Prostate gland (tissue), 2 donors: Measurements from ENCODE around the gene GABBR2.

Experiments
- POLR2A ChIP-seq: fragments of 450-650 bp; IDR thresholded peaks from one replicate; pipeline ENCODE4 v1.6.1; 2016; ENCODE audit warnings: antibody characterized with exemption, mild to moderate bottlenecking
- POLR2AphosphoS5 ChIP-seq: sonication (generic); formaldehyde crosslinking; IDR thresholded peaks from one replicate; pipeline ENCODE4 v1.6.1; 2017; ENCODE audit warnings: antibody characterized with exemption
- TF ChIP-seq, protein P1 (sequence below), 4 experiments: fragments of 200-600 bp in 2 of 4; fragments of 450-650 bp in 2 of 4; sonication (generic) in 2 of 4; IDR thresholded peaks; 1 replicate in 3 of 4; 2 replicates in 1 of 4; pipeline ENCODE4 v1.5.1; 2016 to 2019; ENCODE audit warnings: antibody characterized with exemption in 4 of 4, mild to moderate bottlenecking in 2 of 4, moderate library complexity in 2 of 4

DNA sequence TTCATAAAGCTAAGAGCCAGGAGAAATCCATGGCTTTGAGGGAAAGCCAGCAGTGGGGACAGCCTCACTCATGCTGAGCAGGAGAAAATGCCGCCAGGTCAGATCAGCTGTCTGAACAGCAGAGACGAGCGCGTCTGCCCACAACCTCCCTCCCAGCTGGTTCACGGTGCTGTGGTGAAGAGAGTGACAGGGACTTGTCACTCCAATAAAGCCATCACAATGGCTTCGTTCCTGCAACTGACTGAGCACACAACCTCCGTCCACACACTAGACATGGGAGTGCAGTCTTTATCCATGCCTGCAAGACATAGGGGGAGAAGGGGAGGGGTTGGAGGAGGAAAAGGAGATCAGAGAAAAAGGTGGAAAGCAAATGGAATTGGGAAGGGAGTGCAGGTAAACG lies 206.9 kb downstream of the GABBR2 start:
- TF ChIP-seq, protein P1, sequence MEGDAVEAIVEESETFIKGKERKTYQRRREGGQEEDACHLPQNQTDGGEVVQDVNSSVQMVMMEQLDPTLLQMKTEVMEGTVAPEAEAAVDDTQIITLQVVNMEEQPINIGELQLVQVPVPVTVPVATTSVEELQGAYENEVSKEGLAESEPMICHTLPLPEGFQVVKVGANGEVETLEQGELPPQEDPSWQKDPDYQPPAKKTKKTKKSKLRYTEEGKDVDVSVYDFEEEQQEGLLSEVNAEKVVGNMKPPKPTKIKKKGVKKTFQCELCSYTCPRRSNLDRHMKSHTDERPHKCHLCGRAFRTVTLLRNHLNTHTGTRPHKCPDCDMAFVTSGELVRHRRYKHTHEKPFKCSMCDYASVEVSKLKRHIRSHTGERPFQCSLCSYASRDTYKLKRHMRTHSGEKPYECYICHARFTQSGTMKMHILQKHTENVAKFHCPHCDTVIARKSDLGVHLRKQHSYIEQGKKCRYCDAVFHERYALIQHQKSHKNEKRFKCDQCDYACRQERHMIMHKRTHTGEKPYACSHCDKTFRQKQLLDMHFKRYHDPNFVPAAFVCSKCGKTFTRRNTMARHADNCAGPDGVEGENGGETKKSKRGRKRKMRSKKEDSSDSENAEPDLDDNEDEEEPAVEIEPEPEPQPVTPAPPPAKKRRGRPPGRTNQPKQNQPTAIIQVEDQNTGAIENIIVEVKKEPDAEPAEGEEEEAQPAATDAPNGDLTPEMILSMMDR (IDR thresholded peaks at IDR 0.05): no peak
- TF ChIP-seq POLR2A: no peak
- no peak for TF ChIP-seq POLR2AphosphoS5
